Keratinocyte (primary cell): ENCODE results near the gene DOCK3.

Source experiments
- CTCF ChIP-seq, 3 experiments: IDR thresholded peaks in 1 of 3; conservative IDR thresholded peaks in 1 of 3; optimal IDR thresholded peaks in 1 of 3; 2 replicates in 2 of 3; 3 replicates in 1 of 3; pipeline versions ENCODE3 to v1.5.1; 2011; ENCODE audit warnings: low read length in 3 of 3, mild to moderate bottlenecking in 3 of 3, moderate library complexity in 2 of 3, control low read depth in 1 of 3, inconsistent platforms in 1 of 3; ENCODE audit not compliant: insufficient read depth in 2 of 3; ENCODE audit errors: extremely low read depth in 1 of 3
- EZH2 ChIP-seq: IDR thresholded peaks from one replicate; pipeline ENCODE4 v1.6.1; 2012; ENCODE audit warnings: inconsistent platforms, mild to moderate bottlenecking, low read length, moderate library complexity

GRCh38 chr3:51350751-51351150 is 676.0 kb downstream of the DOCK3 start:
- TF ChIP-seq CTCF (optimal IDR thresholded peaks at IDR 0.05 in 1 of 3, IDR thresholded peaks at IDR 0.05 in 1 of 3, conservative IDR thresholded peaks at IDR 0.05 in 1 of 3; ENCODE audit: extremely low read depth in 1 of 3, insufficient read depth in 2 of 3, low read length in 3 of 3) (no peak), EZH2 (no peak)
